Activated CD8-positive, alpha-beta memory T cell treated with anti-CD3 and anti-CD28 coated beads, Interleukin-2, amount 50 U/mL, for 1 hour (primary cell): Measurements from ENCODE around the gene SH3GLB2.
"Not testable (repeated sequence)": the region's sequence is repeated elsewhere in the genome, so short reads cannot be mapped to it uniquely, and the experiment has no call there.

Experiments used
- DNase-seq: peaks from one replicate; pipeline ENCODE4 v3.0.0-alpha.2; 2020; ENCODE audit errors: extremely low read depth

The SH3GLB2 gene

GRCh38 chr9:128998462-128998861 is 29.7 kb downstream of the SH3GLB2 start:
- DNase-seq: no peak

DNA sequence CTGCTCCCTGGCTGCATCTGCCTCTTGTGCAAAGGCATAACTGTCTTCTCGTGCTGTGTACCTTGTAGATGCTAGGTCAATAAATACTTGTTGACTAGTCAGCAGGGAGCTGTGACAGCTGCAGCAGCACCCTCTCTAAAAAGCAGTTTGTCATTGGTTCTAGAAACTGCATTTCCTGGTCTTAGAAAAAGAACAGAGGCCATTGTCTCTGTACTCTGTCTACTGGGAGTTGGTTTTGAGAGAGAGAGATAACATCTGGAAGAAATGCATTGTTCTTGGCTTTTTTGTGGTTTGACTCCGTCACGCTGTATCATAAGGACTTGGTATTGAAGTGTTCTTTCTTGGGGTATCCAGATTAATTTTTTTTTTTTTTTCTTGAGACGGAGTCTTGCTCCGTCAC is 32.3 kb downstream of the SH3GLB2 start:
- no peak for DNase-seq

GRCh38 chr9:128992995-128993394 is 35.1 kb downstream of the SH3GLB2 start:
- DNase-seq: no peak

- DNase-seq: no peak
These were observed 40.3 kb downstream of the SH3GLB2 start for GRCh38 chr9:128987805-128988204.

- DNase-seq: no peak
These were observed 41.5 kb downstream of the SH3GLB2 start for GRCh38 chr9:128986671-128987070.

DNA sequence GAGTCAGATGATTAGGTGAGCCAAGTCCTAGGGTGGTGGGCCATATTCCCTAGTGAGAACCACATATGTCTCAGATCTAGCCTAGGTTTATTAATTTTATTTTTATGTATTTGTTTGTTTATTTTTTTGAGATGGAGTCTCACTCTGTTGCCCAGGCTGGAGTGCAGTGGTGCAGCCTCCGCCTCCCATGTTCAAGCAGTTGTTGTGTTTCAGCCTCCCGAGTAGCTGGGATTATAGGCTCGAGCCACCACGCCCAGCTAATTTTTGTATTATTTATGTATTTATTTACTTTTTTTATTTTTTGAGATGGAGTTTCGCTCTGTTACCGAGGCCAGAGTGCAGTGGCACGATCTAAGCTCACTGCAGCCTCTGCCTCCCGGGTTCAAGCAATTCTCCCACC is 44.6 kb downstream of the SH3GLB2 start:
- DNase-seq: no peak

- no peak for DNase-seq
These were observed 49.0 kb downstream of the SH3GLB2 start for GRCh38 chr9:128979111-128979510.

- DNase-seq: no peak
These were observed 55.2 kb downstream of the SH3GLB2 start for GRCh38 chr9:128972956-128973355.

GRCh38 chr9:128969491-128969890 is 58.6 kb downstream of the SH3GLB2 start:
- no peak for DNase-seq

GRCh38 chr9:128961403-128961802 is 66.7 kb downstream of the SH3GLB2 start:
- not testable (repeated sequence) for DNase-seq
